ENCODE measurements around the gene UNC50. TPM values are rescaled to one million over a fixed set of nuclear protein-coding genes. Genes with fewer than 3 reads are reported as not detected.

The UNC50 gene
- total RNA-seq, 2 donors from 2014 or later: 35.2 to 40.6 TPM

Other genes with a start within 250 kb of the UNC50 start
- 10 to 100 TPM; 51.6 to 55.1 TPM for gene INPP4A, start 163.7 kb upstream of the UNC50 start, total RNA-seq
- gene COA5, start 77 bp upstream of the UNC50 start, total RNA-seq: 10 to 100 TPM; 29.4 to 32.2 TPM
- gene MGAT4A, start 122.5 kb downstream of the UNC50 start, total RNA-seq: 100 to 1,000 TPM; 108 to 109 TPM

Data from activated T-cell treated with anti-CD3 and anti-CD28 coated beads, Interleukin-2, amount 50 U/mL, for 72 hours (primary cell).